ENCODE measurements around the gene LDLRAD4. TPM values are rescaled to one million over a fixed set of nuclear protein-coding genes. Genes with fewer than 3 reads are reported as not detected.

LDLRAD4 gene
- total and polyA plus RNA-seq, 2 experiments from 2014 or later, result 0.73 to 1.9 TPM

GRCh38 chr18:13364721-13365205 lies 146.2 kb downstream of the LDLRAD4 start (continued):
- TF ChIP-seq ZNF462 (CRISPR knock-in tag; IDR thresholded peaks at IDR 0.05) (no peak), POLR2AphosphoS5 (IDR thresholded peaks at IDR 0.05; ENCODE audit: low read depth) (no peak), CTCF (conservative IDR thresholded peaks at IDR 0.05; ENCODE audit: low read depth in 2 of 2) (no peak), STAT1 (IDR thresholded peaks at IDR 0.05; ENCODE audit: unreplicated experiment) (no peak), EZH2 (IDR thresholded peaks at IDR 0.05; ENCODE audit: low read depth, unreplicated experiment) (no peak), NANOG (IDR thresholded peaks at IDR 0.05; ENCODE audit: borderline replicate concordance) (no peak), ZNF331 (CRISPR knock-in tag; IDR thresholded peaks at IDR 0.05; ENCODE audit: low read depth) (no peak)

- Histone ChIP-seq H3F3A (replicated peaks; ENCODE audit: low read depth) (no peaks in the 10 kb centered on the region), H2AFZ (no peak overlapping the region), H3K27ac (ENCODE audit: low read depth) (no peak overlapping the region), H3K79me2 (replicated peaks; ENCODE audit: insufficient read depth) (no peaks in the 10 kb centered on the region), H4K20me1 (replicated peaks; ENCODE audit: insufficient read depth) (no peaks in the 10 kb centered on the region; the same call in 1 of the 2 replicates), H3K9me2 (ENCODE audit: insufficient read depth) (no peaks in the 10 kb centered on the region; the same call in 1 of the 2 replicates), H3K27me3 (ENCODE audit: insufficient read depth) (no peaks in the 10 kb centered on the region), H3K4me3 (no peak overlapping the region), H3K4me2 (no peak overlapping the region), H3K4me1 (ENCODE audit: insufficient read depth) (peaks cover 3% of the 10 kb centered on the region; the same call in 1 of the 2 replicates), H3K36me3 (ENCODE audit: insufficient read depth) (no peaks in the 10 kb centered on the region)
- Mint-ChIP-seq H3K27ac (peak overlapping the region; percentile 39; the same call in 1 of the 2 replicates), H3K27me3 (ENCODE audit: insufficient read depth, low read depth, poor library complexity) (peaks cover 11% of the 10 kb centered on the region), H3K4me3 (no peak overlapping the region), H3K4me1 (peaks cover 23% of the 10 kb centered on the region), H3K36me3 (ENCODE audit: low read depth) (no peaks in the 10 kb centered on the region), H3K9me3 (no peaks in the 10 kb centered on the region)
- ATAC-seq, result no peak
- no peak for DNase-seq (ENCODE audit: low spot score)
- no peak for TF ChIP-seq ZNF462 (CRISPR knock-in tag; IDR thresholded peaks at IDR 0.05)
- TF ChIP-seq CREB1 (CRISPR knock-in tag; IDR thresholded peaks at IDR 0.05; ENCODE audit: low read depth), result no peak
- TF ChIP-seq STAT1 (IDR thresholded peaks at IDR 0.05; ENCODE audit: unreplicated experiment), result no peak
Observed at GRCh38 chr18:13366131-13366530, 147.6 kb downstream of the LDLRAD4 start.

Measured in GM23338 (cell line).